MCF 10A (cell line): ENCODE measurements around the gene SELENOT. TPM values are rescaled to one million over a fixed set of nuclear protein-coding genes. Genes with fewer than 3 reads are reported as not detected.
"Not testable (repeated sequence)": the region's sequence is repeated elsewhere in the genome, so short reads cannot be mapped to it uniquely, and the experiment has no call there.

ENCODE experiments used
- BruUV-seq: library from RNA; stranded (reverse); fragments of 400-500 nt; replicated peaks from 2 replicates; lab custom pipeline; 2021; lab: Mats Ljungman, UMichigan
- CTCF ChIA-PET: fragments of 300-600 bp; sonication (Branson Sonifier 250); formaldehyde crosslinking; extraction: SDS; loops from one replicate; lab custom pipeline; 2021; ENCODE audit warnings: antibody characterized with exemption, inconsistent platforms; lab: Yijun Ruan, JAX
- POLR2A ChIA-PET: fragments of 300-600, 350-650 bp; sonication (Branson Sonifier 250); formaldehyde crosslinking; extraction: SDS; loops from one replicate; lab custom pipeline; 2020; ENCODE audit warnings: antibody characterized with exemption, inconsistent platforms; lab: Yijun Ruan, JAX
- DNase-seq: peaks from one replicate; pipeline ENCODE4 v3.0.0-alpha.2; 2018; ENCODE audit not compliant: unreplicated experiment
- H3K27ac Mint-ChIP-seq: one replicate; pipeline ENCODE4 v1.8.0; 2022; ENCODE audit warnings: mild to moderate bottlenecking, low read depth, mixed read lengths; ENCODE audit not compliant: unreplicated experiment
- H3K27me3 Mint-ChIP-seq: one replicate; pipeline ENCODE4 v1.8.0; 2022; ENCODE audit warnings: mixed read lengths; ENCODE audit not compliant: insufficient read depth, unreplicated experiment
- H3K36me3 Mint-ChIP-seq: one replicate; pipeline ENCODE4 v1.8.0; 2022; ENCODE audit warnings: mild to moderate bottlenecking, moderate library complexity, mixed read lengths; ENCODE audit not compliant: insufficient read depth, unreplicated experiment
- H3K4me1 Mint-ChIP-seq: one replicate; pipeline ENCODE4 v1.8.0; 2022; ENCODE audit warnings: mixed read lengths; ENCODE audit not compliant: insufficient read depth, unreplicated experiment
- H3K4me3 Mint-ChIP-seq: one replicate; pipeline ENCODE4 v1.8.0; 2022; ENCODE audit warnings: mild to moderate bottlenecking, moderate library complexity, mixed read lengths; ENCODE audit not compliant: unreplicated experiment
- H3K9me3 Mint-ChIP-seq: one replicate; pipeline ENCODE4 v1.8.0; 2022; ENCODE audit warnings: mixed read lengths; ENCODE audit not compliant: unreplicated experiment
- intact Hi-C: fragments of 100-400 bp; cut with micrococcal nuclease; formaldehyde crosslinking; loops from 2 replicates; pipeline ENCODE4 v1.14.1; 2022
- total RNA-seq: library from RNA; stranded (reverse); gene quantifications from 2 replicates; pipeline ENCODE4 v1.2.3, GENCODE V29; 2022
- TF ChIP-seq, protein P1 (sequence below): fragments of 200-600 bp; IDR thresholded peaks from one replicate; pipeline ENCODE4 v1.8.0; 2022; ENCODE audit warnings: antibody characterized with exemption, mild to moderate bottlenecking; ENCODE audit not compliant: unreplicated experiment

SELENOT gene
- total RNA-seq, 1 experiment from 2014 or later: 71.1 TPM

DNA sequence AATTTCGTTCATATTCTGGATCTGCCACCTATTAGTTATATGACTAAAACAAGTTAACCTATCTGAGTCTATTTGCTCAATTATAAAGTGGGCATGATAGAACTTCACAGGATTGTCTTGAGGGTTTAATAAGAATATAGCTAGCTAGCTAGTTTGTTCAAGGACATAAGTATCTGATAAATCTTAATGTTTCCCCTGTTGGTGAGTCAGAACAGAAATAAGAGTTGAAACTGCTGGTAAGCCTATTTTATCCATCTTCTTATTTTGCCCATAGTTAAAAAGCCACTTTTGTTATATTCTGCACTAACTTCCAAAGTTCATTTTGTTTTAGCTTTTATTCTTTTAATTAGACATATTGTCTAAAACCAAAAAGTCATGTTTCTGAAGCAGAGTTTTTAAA is 9.4 kb downstream of the SELENOT start:
- intact Hi-C loops: no loop called here
- Mint-ChIP-seq H3K27me3 (no peaks in the 10 kb centered on the region), H3K4me3 (no peak overlapping the region), H3K27ac (no peak overlapping the region), H3K4me1 (peaks cover 16% of the 10 kb centered on the region), H3K9me3 (no peaks in the 10 kb centered on the region), H3K36me3 (peaks cover 33% of the 10 kb centered on the region)
- TF ChIP-seq, protein P1, sequence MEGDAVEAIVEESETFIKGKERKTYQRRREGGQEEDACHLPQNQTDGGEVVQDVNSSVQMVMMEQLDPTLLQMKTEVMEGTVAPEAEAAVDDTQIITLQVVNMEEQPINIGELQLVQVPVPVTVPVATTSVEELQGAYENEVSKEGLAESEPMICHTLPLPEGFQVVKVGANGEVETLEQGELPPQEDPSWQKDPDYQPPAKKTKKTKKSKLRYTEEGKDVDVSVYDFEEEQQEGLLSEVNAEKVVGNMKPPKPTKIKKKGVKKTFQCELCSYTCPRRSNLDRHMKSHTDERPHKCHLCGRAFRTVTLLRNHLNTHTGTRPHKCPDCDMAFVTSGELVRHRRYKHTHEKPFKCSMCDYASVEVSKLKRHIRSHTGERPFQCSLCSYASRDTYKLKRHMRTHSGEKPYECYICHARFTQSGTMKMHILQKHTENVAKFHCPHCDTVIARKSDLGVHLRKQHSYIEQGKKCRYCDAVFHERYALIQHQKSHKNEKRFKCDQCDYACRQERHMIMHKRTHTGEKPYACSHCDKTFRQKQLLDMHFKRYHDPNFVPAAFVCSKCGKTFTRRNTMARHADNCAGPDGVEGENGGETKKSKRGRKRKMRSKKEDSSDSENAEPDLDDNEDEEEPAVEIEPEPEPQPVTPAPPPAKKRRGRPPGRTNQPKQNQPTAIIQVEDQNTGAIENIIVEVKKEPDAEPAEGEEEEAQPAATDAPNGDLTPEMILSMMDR: no peak
- POLR2A ChIA-PET: interaction anchor here (0.7 to 2.6 kb wide), 2 partner anchors 9 to 19 kb away, joined by 4 to 15 read pairs; partner anchors contain the start of gene SELENOT
- no TSS peak for BruUV-seq
- DNase-seq: no peak
- CTCF ChIA-PET: interaction anchor here (0.6 to 1.1 kb wide), 2 partner anchors 68 to 175 kb away, joined by 3 read pairs; no protein-coding TSS in a partner anchor

DNA sequence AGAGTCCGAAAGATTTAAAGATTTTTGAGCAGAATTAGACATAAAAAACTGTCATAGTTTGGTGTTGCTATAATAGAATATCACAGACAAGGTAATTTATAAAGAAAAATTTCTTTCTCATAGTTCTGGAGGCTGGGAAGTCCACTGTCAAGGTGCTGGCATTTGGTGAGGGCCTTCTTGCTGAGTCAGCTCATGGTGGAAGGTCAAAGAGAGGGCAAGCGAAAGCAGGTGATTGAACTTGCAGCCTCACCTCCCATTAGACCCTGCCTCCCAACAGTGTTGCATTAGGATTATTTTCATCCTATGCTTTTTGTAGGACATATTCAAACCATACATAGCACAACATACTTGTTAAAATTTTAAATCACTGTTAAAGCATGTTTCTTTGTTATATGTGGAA is 9.9 kb downstream of the SELENOT start:
- no peak overlapping the region for H3K4me3 Mint-ChIP-seq
- H3K9me3 Mint-ChIP-seq: no peaks in the 10 kb centered on the region
- peaks cover 11% of the 10 kb centered on the region for H3K4me1 Mint-ChIP-seq
- ChIA-PET CTCF (interaction anchor here (1.1 kb wide), 1 partner anchor 175 kb away, joined by 3 read pairs; no protein-coding TSS in a partner anchor), POLR2A (interaction anchor here (0.7 to 2.6 kb wide), 2 partner anchors 10 to 19 kb away, joined by 4 to 15 read pairs; partner anchors contain the start of gene SELENOT)
- BruUV-seq: no TSS peak
- no peak overlapping the region for H3K27ac Mint-ChIP-seq
- H3K27me3 Mint-ChIP-seq: no peaks in the 10 kb centered on the region
- TF ChIP-seq, protein P1: no peak
- H3K36me3 Mint-ChIP-seq: peaks cover 28% of the 10 kb centered on the region
- no peak for DNase-seq
- intact Hi-C loops: no loop called here

DNA sequence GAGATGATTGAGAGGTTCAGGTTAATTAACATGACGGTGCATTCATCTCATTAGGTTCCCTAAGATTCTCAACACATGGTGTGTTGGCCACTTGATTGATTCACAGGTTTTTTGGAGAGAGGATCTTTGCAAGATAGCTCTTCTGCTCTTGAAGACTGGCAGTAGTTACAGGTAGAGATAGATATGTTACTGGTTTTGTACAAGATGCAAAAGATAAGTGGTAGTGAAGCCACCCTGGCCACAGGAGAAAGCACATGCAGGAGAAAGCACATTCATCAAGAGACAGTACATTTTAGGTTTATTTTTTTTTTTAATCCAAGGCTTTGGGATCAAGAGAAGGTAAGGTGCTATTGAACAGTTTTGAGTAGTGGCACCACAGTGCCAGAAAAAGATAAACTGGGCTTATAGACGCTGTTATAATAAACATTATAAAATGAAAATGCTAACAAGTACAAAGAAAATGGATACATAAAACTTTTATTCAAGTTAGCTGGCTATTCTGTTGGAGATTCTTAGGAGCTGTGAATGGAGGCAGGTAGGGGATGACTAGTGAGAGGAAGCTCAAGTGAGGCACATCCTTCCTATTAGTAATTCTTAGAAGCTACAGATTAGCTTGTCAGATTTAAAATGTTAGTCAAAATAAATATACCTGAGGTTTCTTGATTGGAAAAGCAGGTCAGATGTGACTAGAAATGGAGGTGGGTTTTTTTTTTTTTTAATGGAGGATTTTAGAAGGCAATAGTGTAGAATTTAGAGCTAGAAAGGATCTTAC is 10.8 kb downstream of the SELENOT start:
- no peak overlapping the region for H3K4me3 Mint-ChIP-seq
- TF ChIP-seq, protein P1: no peak
- no peak for DNase-seq
- intact Hi-C loops: no loop called here
- H3K9me3 Mint-ChIP-seq: no peaks in the 10 kb centered on the region
- ChIA-PET POLR2A (interaction anchor here (0.6 to 1.1 kb wide), 2 partner anchors 11 to 43 kb away, joined by 3 to 4 read pairs; partner anchors contain the start of gene SELENOT), CTCF (interaction anchor here (0.6 kb wide), 1 partner anchor 909 kb away, joined by 4 read pairs; no protein-coding TSS in a partner anchor)
- H3K36me3 Mint-ChIP-seq: peaks cover 28% of the 10 kb centered on the region
- no TSS peak for BruUV-seq
- no peak overlapping the region for H3K27ac Mint-ChIP-seq
- peaks cover 10% of the 10 kb centered on the region for H3K4me1 Mint-ChIP-seq
- no peaks in the 10 kb centered on the region for H3K27me3 Mint-ChIP-seq

DNA sequence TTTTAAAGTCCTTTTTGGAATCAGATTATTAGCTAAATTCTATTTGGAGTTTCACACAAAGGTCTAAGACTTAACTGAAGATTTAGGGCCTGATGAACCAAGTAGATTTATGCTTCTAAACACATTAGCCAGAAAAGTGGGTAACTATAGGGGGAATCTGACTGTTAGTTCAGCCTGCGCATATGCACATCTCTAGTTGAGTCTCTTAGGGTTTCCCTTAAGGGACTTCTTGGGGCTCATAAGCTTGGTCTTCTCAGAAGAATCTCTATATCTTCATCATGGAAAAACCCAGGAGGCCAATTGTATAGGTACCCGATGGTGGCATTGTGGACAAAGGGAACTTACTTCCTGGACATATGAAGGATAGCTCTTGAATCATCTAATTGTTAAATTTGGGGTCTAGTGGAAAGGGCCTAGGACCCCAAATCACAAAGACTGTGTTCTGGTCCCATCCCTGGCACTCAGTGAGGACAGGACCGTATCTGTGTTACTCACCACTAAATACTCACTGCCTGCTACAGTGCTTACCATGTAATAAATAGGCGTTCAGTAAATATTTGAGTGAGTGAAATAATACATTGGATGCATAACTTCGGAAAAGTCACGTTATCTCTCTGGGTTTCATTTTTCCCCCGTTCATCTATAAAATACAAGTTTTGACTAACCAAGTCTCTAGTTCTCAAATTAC is 17.0 kb downstream of the SELENOT start:
- Mint-ChIP-seq H3K27ac (no peak overlapping the region), H3K27me3 (no peaks in the 10 kb centered on the region), H3K9me3 (no peaks in the 10 kb centered on the region), H3K4me3 (no peak overlapping the region), H3K36me3 (peaks cover under 1% of the 10 kb centered on the region), H3K4me1 (peaks cover 7% of the 10 kb centered on the region)
- POLR2A ChIA-PET: no interaction called here
- DNase-seq: no peak
- intact Hi-C loops: no loop called here
- CTCF ChIA-PET: no interaction called here
- BruUV-seq: no TSS peak
- TF ChIP-seq, protein P1: no peak

DNA sequence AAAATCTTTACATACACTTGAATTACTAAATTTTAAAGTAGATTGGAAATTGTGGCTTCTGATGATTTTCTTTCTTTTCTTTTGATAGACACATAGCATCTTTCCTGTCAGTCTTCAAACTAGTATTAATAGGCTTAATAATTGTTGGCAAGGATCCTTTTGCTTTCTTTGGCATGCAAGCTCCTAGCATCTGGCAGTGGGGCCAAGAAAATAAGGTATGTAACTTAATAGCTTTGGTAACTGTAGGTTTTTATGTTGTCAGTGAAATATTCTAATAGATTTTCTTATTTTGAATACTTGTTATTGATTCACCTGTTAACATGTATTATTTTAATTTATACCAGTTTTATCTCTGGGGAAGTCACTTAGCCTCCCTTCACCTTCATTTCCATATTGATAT is 19.8 kb downstream of the SELENOT start:
- H3K27ac Mint-ChIP-seq, H3K27me3 Mint-ChIP-seq, H3K9me3 Mint-ChIP-seq, intact Hi-C loops, CTCF ChIA-PET, H3K4me1 Mint-ChIP-seq, BruUV-seq, POLR2A ChIA-PET, H3K4me3 Mint-ChIP-seq: not testable (repeated sequence)
- peak; percentile 11 for DNase-seq
- peaks cover 20% of the 10 kb centered on the region for H3K36me3 Mint-ChIP-seq
